ENCODE measurements around the gene OR5B21.

OR5B21 gene

GRCh38 chr11:58508005-58508404 lies at the start of gene OR5B21:
Gene OR5B21, minus strand, starts transcription at chr11:58508105. Its CDS starts 0 bp downstream, at chr11:58508105.
- DNase-seq = no peak

GRCh38 chr11:58549644-58550043 lies 41.7 kb upstream of the OR5B21 start:
- DNase-seq = no peak

GRCh38 chr11:58546841-58547240 lies 38.9 kb upstream of the OR5B21 start:
- no peak for DNase-seq

GRCh38 chr11:58531865-58532341 lies 24.0 kb upstream of the OR5B21 start:
- DNase-seq = no peak

- no peak for DNase-seq
These were observed 22.3 kb upstream of the OR5B21 start for GRCh38 chr11:58530236-58530635.

- DNase-seq = no peak
These were observed 19.5 kb upstream of the OR5B21 start for GRCh38 chr11:58527429-58527828.

GRCh38 chr11:58526721-58527120 lies 18.8 kb upstream of the OR5B21 start:
- DNase-seq = no peak

- no peak for DNase-seq
These were observed 17.2 kb upstream of the OR5B21 start for GRCh38 chr11:58525037-58525614.

- DNase-seq = peak; percentile 74
These were observed 16.5 kb upstream of the OR5B21 start for GRCh38 chr11:58524232-58525036.

- DNase-seq = peak; percentile 20
These were observed 6.0 kb upstream of the OR5B21 start for GRCh38 chr11:58513747-58514367.

GRCh38 chr11:58511636-58512035 lies 3.7 kb upstream of the OR5B21 start:
- no peak for DNase-seq

GRCh38 chr11:58509748-58510147 lies 1.8 kb upstream of the OR5B21 start:
- DNase-seq = no peak

GRCh38 chr11:58508814-58509213 lies 909 bp upstream of the OR5B21 start:
- no peak for DNase-seq

GRCh38 chr11:58507355-58507754 lies 550 bp downstream of the OR5B21 start:
- no peak for DNase-seq

- no peak for DNase-seq
These were observed 970 bp downstream of the OR5B21 start for GRCh38 chr11:58506935-58507334.

GRCh38 chr11:58505849-58506248 lies 2.1 kb downstream of the OR5B21 start:
- no peak for DNase-seq

GRCh38 chr11:58504232-58504631 lies 3.7 kb downstream of the OR5B21 start:
- no peak for DNase-seq

- DNase-seq = no peak
These were observed 4.5 kb downstream of the OR5B21 start for GRCh38 chr11:58503361-58503856.

GRCh38 chr11:58502004-58502403 lies 5.9 kb downstream of the OR5B21 start:
- DNase-seq = no peak

- no peak for DNase-seq
These were observed 9.4 kb downstream of the OR5B21 start for GRCh38 chr11:58498464-58498863.

- no peak for DNase-seq
These were observed 10.0 kb downstream of the OR5B21 start for GRCh38 chr11:58497951-58498350.

GRCh38 chr11:58495906-58496305 lies 12.0 kb downstream of the OR5B21 start:
- no peak for DNase-seq

- DNase-seq = no peak
These were observed 13.8 kb downstream of the OR5B21 start for GRCh38 chr11:58494101-58494500.

GRCh38 chr11:58493676-58494075 lies 14.2 kb downstream of the OR5B21 start:
- no peak for DNase-seq
